Caco-2 (cell line): Measurements from ENCODE around the gene NRF1. TPM values are rescaled to one million over a fixed set of nuclear protein-coding genes. Genes with fewer than 3 reads are reported as not detected.

Experiments
- BruUV-seq: library from RNA; stranded (reverse); fragments of 400-500 nt; replicated peaks from 2 replicates; lab custom pipeline; 2021; lab: Mats Ljungman, UMichigan
- CTCF ChIA-PET: fragments of 300-600 bp; sonication (Branson Sonifier 250); formaldehyde crosslinking; loops from one replicate; lab custom pipeline; 2022; ENCODE audit warnings: antibody characterized with exemption; lab: Charles Lee
- POLR2A ChIA-PET: fragments of 300-600 bp; sonication (Branson Sonifier 250); formaldehyde crosslinking; loops from one replicate; lab custom pipeline; 2022; ENCODE audit warnings: antibody characterized with exemption; lab: Charles Lee
- DNase-seq, 2 experiments: peaks; one replicate each; pipeline versions ENCODE4 v3.0.0 to v3.0.0-alpha.2; 2020 to 2022
- H3K27me3 ChIP-seq: replicated peaks from 2 replicates; pipeline ENCODE4 v1.6.0; 2011; ENCODE audit warnings: low read length; ENCODE audit not compliant: control insufficient read depth, insufficient read depth
- H3K36me3 ChIP-seq: 2 replicates; pipeline ENCODE4 v1.5.1; 2011; ENCODE audit warnings: low read length; ENCODE audit not compliant: control insufficient read depth, insufficient read depth
- H3K4me1 ChIP-seq: fragments of 250-450 bp; sonication (Bioruptor Pico); 2 replicates; pipeline ENCODE4 v1.5.1; 2020; ENCODE audit warnings: mild to moderate bottlenecking
- H3K4me3 ChIP-seq: 2 replicates; pipeline ENCODE4 v1.5.1; 2011; ENCODE audit warnings: low read depth, mild to moderate bottlenecking, control low read depth, low read length
- H3K9me3 ChIP-seq: fragments of 250-450 bp; sonication (Bioruptor Pico); 2 replicates; pipeline ENCODE4 v1.5.1; 2020; ENCODE audit warnings: mild to moderate bottlenecking, moderate library complexity
- H3K27ac Mint-ChIP-seq: one replicate; pipeline ENCODE4 v1.8.0; 2022; ENCODE audit warnings: mixed read lengths; ENCODE audit not compliant: unreplicated experiment
- H3K27me3 Mint-ChIP-seq: one replicate; pipeline ENCODE4 v1.8.0; 2022; ENCODE audit warnings: mixed read lengths; ENCODE audit not compliant: insufficient read depth, unreplicated experiment
- H3K36me3 Mint-ChIP-seq: one replicate; pipeline ENCODE4 v1.8.0; 2022; ENCODE audit warnings: mild to moderate bottlenecking, mixed read lengths; ENCODE audit not compliant: insufficient read depth, unreplicated experiment
- H3K4me1 Mint-ChIP-seq: one replicate; pipeline ENCODE4 v1.8.0; 2022; ENCODE audit warnings: low read depth, mixed read lengths; ENCODE audit not compliant: unreplicated experiment
- H3K4me3 Mint-ChIP-seq: one replicate; pipeline ENCODE4 v1.8.0; 2022; ENCODE audit warnings: mild to moderate bottlenecking, moderate library complexity, mixed read lengths; ENCODE audit not compliant: unreplicated experiment
- H3K9me3 Mint-ChIP-seq: one replicate; pipeline ENCODE4 v1.8.0; 2022; ENCODE audit warnings: mixed read lengths; ENCODE audit not compliant: unreplicated experiment
- CTCF ChIP-seq, 2 experiments: fragments of 200-600 bp in 1 of 2; IDR thresholded peaks; 1 replicate in 1 of 2; 2 replicates in 1 of 2; pipeline versions ENCODE4 v1.5.1 to v1.8.0; 2011 to 2022; ENCODE audit warnings: antibody characterized with exemption in 1 of 2, control low read depth in 1 of 2, inconsistent platforms in 1 of 2, low read depth in 1 of 2, low read length in 1 of 2, mild to moderate bottlenecking in 1 of 2, moderate library complexity in 1 of 2; ENCODE audit not compliant: insufficient read depth in 1 of 2, severe bottlenecking in 1 of 2, unreplicated experiment in 1 of 2
- intact Hi-C: fragments of 100-400 bp; cut with micrococcal nuclease; formaldehyde crosslinking; loops from one replicate; pipeline ENCODE4 v1.10.0; 2022; ENCODE audit not compliant: unreplicated experiment
- total RNA-seq: library from RNA; stranded (reverse); gene quantifications from 2 replicates; pipeline ENCODE4 v1.2.3, GENCODE V29; 2022

The NRF1 gene
- total RNA-seq, 1 experiment from 2014 or later, result 22.5 TPM

GRCh38 chr7:129675521-129675920, 64.0 kb downstream of the NRF1 start:
- Histone ChIP-seq H3K9me3 (no peaks in the 10 kb centered on the region), H3K4me1 (no peaks in the 10 kb centered on the region), H3K27me3 (no peaks in the 10 kb centered on the region), H3K4me3 (no peak overlapping the region), H3K36me3 (peaks cover 1% of the 10 kb centered on the region)
- TF ChIP-seq CTCF (IDR thresholded peaks at IDR 0.05; ENCODE audit: insufficient read depth in 1 of 2, low read depth in 1 of 2, low read length in 1 of 2, severe bottlenecking in 1 of 2, unreplicated experiment in 1 of 2), result no peak
- DNase-seq, result no peak
- ChIA-PET POLR2A (no interaction called here), CTCF (no interaction called here)
- H3K4me3 Mint-ChIP-seq, result no peak overlapping the region
- peaks cover 29% of the 10 kb centered on the region for H3K36me3 Mint-ChIP-seq
- intact Hi-C loops, result no loop called here
- peaks cover 13% of the 10 kb centered on the region for H3K9me3 Mint-ChIP-seq
- H3K4me1 Mint-ChIP-seq, result no peaks in the 10 kb centered on the region
- H3K27me3 Mint-ChIP-seq, result no peaks in the 10 kb centered on the region
- BruUV-seq, result no TSS peak
- no peak overlapping the region for H3K27ac Mint-ChIP-seq

GRCh38 chr7:129676017-129676897, 64.7 kb downstream of the NRF1 start:
- CTCF ChIA-PET, result no interaction called here
- Histone ChIP-seq H3K9me3 (no peaks in the 10 kb centered on the region), H3K4me1 (no peaks in the 10 kb centered on the region), H3K27me3 (no peaks in the 10 kb centered on the region), H3K4me3 (no peak overlapping the region), H3K36me3 (peaks cover 1% of the 10 kb centered on the region)
- Mint-ChIP-seq H3K4me3 (no peak overlapping the region), H3K27ac (no peak overlapping the region), H3K9me3 (peaks cover 13% of the 10 kb centered on the region), H3K27me3 (no peaks in the 10 kb centered on the region), H3K4me1 (no peaks in the 10 kb centered on the region), H3K36me3 (peaks cover 31% of the 10 kb centered on the region)
- intact Hi-C loops, result no loop called here
- no TSS peak for BruUV-seq
- POLR2A ChIA-PET, result no interaction called here
- no peak for TF ChIP-seq CTCF (IDR thresholded peaks at IDR 0.05; ENCODE audit: insufficient read depth in 1 of 2, low read depth in 1 of 2, low read length in 1 of 2, severe bottlenecking in 1 of 2, unreplicated experiment in 1 of 2)
- DNase-seq, result no peak

- Histone ChIP-seq H3K9me3 (no peaks in the 10 kb centered on the region), H3K27me3 (no peaks in the 10 kb centered on the region), H3K4me1 (no peaks in the 10 kb centered on the region), H3K36me3 (peaks cover 1% of the 10 kb centered on the region), H3K4me3 (no peak overlapping the region)
- ChIA-PET POLR2A (no interaction called here), CTCF (no interaction called here)
- BruUV-seq, result no TSS peak
- Mint-ChIP-seq H3K36me3 (peaks cover 32% of the 10 kb centered on the region), H3K27me3 (no peaks in the 10 kb centered on the region), H3K9me3 (peaks cover 13% of the 10 kb centered on the region), H3K4me3 (no peak overlapping the region), H3K27ac (no peak overlapping the region), H3K4me1 (no peaks in the 10 kb centered on the region)
- no peak for DNase-seq
- intact Hi-C loops, result loop anchor here (1.0 kb wide), 1 partner anchor 24 kb away; no protein-coding TSS in a partner anchor
- no peak for TF ChIP-seq CTCF (IDR thresholded peaks at IDR 0.05; ENCODE audit: insufficient read depth in 1 of 2, low read depth in 1 of 2, low read length in 1 of 2, severe bottlenecking in 1 of 2, unreplicated experiment in 1 of 2)
Measured at GRCh38 chr7:129677796-129678195, 66.3 kb downstream of the NRF1 start.
